NT2/D1 (cell line): ENCODE results near the gene GAS7.
"Not testable (repeated sequence)": the region's sequence is repeated elsewhere in the genome, so short reads cannot be mapped to it uniquely, and the experiment has no call there.

Experiments
- DNase-seq: peaks from one replicate; pipeline ENCODE4 v3.0.0-alpha.2; 2011; ENCODE audit warnings: low read depth, low spot score
- H3K27me3 ChIP-seq: 2 replicates; pipeline ENCODE4 v1.6.0; 2011; ENCODE audit warnings: mild to moderate bottlenecking; ENCODE audit not compliant: insufficient read length, insufficient read depth
- H3K36me3 ChIP-seq: 2 replicates; pipeline ENCODE4 v1.6.1; 2011; ENCODE audit warnings: mild to moderate bottlenecking, low read length, mixed read lengths; ENCODE audit not compliant: insufficient read depth, insufficient read length
- H3K4me1 ChIP-seq: 2 replicates; pipeline ENCODE4 v1.5.1; 2011; ENCODE audit not compliant: insufficient read depth, insufficient read length
- H3K4me3 ChIP-seq: 2 replicates; pipeline ENCODE4 v1.5.1; 2011; ENCODE audit warnings: low read depth; ENCODE audit not compliant: insufficient read length
- H3K9ac ChIP-seq: 2 replicates; pipeline ENCODE4 v1.6.0; 2011; ENCODE audit warnings: low read depth; ENCODE audit not compliant: insufficient read length
- H3K9me3 ChIP-seq: 2 replicates; pipeline ENCODE4 v1.5.1; 2011; ENCODE audit warnings: mild to moderate bottlenecking, low read length; ENCODE audit not compliant: insufficient read depth
- SUZ12 ChIP-seq: IDR thresholded peaks from 2 replicates; pipeline ENCODE4 v1.6.1; 2011; ENCODE audit not compliant: insufficient read length, insufficient read depth; ENCODE audit errors: extremely low read depth
- YY1 ChIP-seq: IDR thresholded peaks from 2 replicates; pipeline ENCODE4 v1.6.1; 2011; ENCODE audit not compliant: insufficient read length, insufficient read depth
- ZNF274 ChIP-seq: IDR thresholded peaks from 2 replicates; pipeline ENCODE4 v1.6.1; 2011; ENCODE audit warnings: mild to moderate bottlenecking, low read depth, low read length

GAS7 gene

GRCh38 chr17:10058921-10059683, 139.3 kb downstream of the GAS7 start:
- Histone ChIP-seq H3K27me3 (no peaks in the 10 kb centered on the region), H3K4me3 (no peak overlapping the region), H3K9ac (no peak overlapping the region)

GRCh38 chr17:10057466-10057865, 140.9 kb downstream of the GAS7 start:
- H3K27me3 ChIP-seq, H3K36me3 ChIP-seq, H3K9ac ChIP-seq, H3K4me3 ChIP-seq, H3K9me3 ChIP-seq, H3K4me1 ChIP-seq, DNase-seq: not testable (repeated sequence)

More at GRCh38 chr17:10058921-10059683, 139.3 kb downstream of the GAS7 start:
- no peaks in the 10 kb centered on the region for H3K36me3 ChIP-seq
- DNase-seq: no peak
- H3K4me1 ChIP-seq: peaks cover 6% of the 10 kb centered on the region
- TF ChIP-seq ZNF274: no peak
- no peak for TF ChIP-seq YY1
- no peak for TF ChIP-seq SUZ12
- no peaks in the 10 kb centered on the region; the same call in 1 of the 2 replicates for H3K9me3 ChIP-seq

- H3K9me3 ChIP-seq: no peaks in the 10 kb centered on the region; the same call in 1 of the 2 replicates
- H3K9ac ChIP-seq: no peak overlapping the region
- no peaks in the 10 kb centered on the region for H3K4me1 ChIP-seq
- DNase-seq: no peak
- H3K36me3 ChIP-seq: no peaks in the 10 kb centered on the region
- H3K4me3 ChIP-seq: no peak overlapping the region
- H3K27me3 ChIP-seq: no peaks in the 10 kb centered on the region
- TF ChIP-seq SUZ12 (no peak), ZNF274 (no peak)
Measured at GRCh38 chr17:10055262-10055975, 143.0 kb downstream of the GAS7 start.

- DNase-seq: no peak
- no peak overlapping the region for H3K9ac ChIP-seq
- H3K27me3 ChIP-seq: no peaks in the 10 kb centered on the region
- no peaks in the 10 kb centered on the region for H3K4me1 ChIP-seq
- no peak for TF ChIP-seq YY1
- no peak for TF ChIP-seq SUZ12
- no peak for TF ChIP-seq ZNF274
- H3K9me3 ChIP-seq: no peaks in the 10 kb centered on the region; the same call in 1 of the 2 replicates
- no peaks in the 10 kb centered on the region for H3K36me3 ChIP-seq
- no peak overlapping the region for H3K4me3 ChIP-seq
Measured at GRCh38 chr17:10053782-10054540, 144.4 kb downstream of the GAS7 start.

GRCh38 chr17:10052106-10052813, 146.1 kb downstream of the GAS7 start:
- H3K36me3 ChIP-seq: no peaks in the 10 kb centered on the region
- TF ChIP-seq SUZ12: no peak
- TF ChIP-seq YY1: no peak
- no peak for TF ChIP-seq ZNF274
- H3K27me3 ChIP-seq: no peaks in the 10 kb centered on the region
- DNase-seq: no peak
- no peaks in the 10 kb centered on the region for H3K9me3 ChIP-seq
- no peak overlapping the region for H3K4me3 ChIP-seq
- no peaks in the 10 kb centered on the region for H3K4me1 ChIP-seq
- no peak overlapping the region for H3K9ac ChIP-seq

- no peak for DNase-seq
- Histone ChIP-seq H3K4me1 (no peaks in the 10 kb centered on the region), H3K27me3 (no peaks in the 10 kb centered on the region), H3K9ac (no peak overlapping the region), H3K4me3 (no peak overlapping the region), H3K9me3 (no peaks in the 10 kb centered on the region), H3K36me3 (no peaks in the 10 kb centered on the region)
- TF ChIP-seq YY1 (no peak), SUZ12 (no peak), ZNF274 (no peak)
Measured at GRCh38 chr17:10051112-10051511, 147.3 kb downstream of the GAS7 start.

- no peak for DNase-seq
- Histone ChIP-seq H3K36me3 (no peaks in the 10 kb centered on the region), H3K4me3 (no peak overlapping the region), H3K4me1 (no peaks in the 10 kb centered on the region), H3K9me3 (no peaks in the 10 kb centered on the region), H3K27me3 (no peaks in the 10 kb centered on the region), H3K9ac (no peak overlapping the region)
- TF ChIP-seq ZNF274 (no peak), YY1 (no peak), SUZ12 (no peak)
Measured at GRCh38 chr17:10050597-10051101, 147.8 kb downstream of the GAS7 start.
